ENCODE measurements around the gene CCPG1. TPM values are rescaled to one million over a fixed set of nuclear protein-coding genes. Genes with fewer than 3 reads are reported as not detected.

Gene CCPG1
- total and polyA plus RNA-seq, 2 of the 13 experiments (the other 11 are each of a cell fraction or from before 2014, with no cell fraction given), result 16.1 to 19.5 TPM

GRCh38 chr15:55408012-55408928 lies at the start of gene CCPG1, which contains the start of gene PIERCE2 (continued):
- TF ChIP-seq NR3C1 (CRISPR knock-in tag; IDR thresholded peaks at IDR 0.05) (no peak), ZNF589 (CRISPR knock-in tag; conservative IDR thresholded peaks at IDR 0.05) (no peak), FOXP1 (IDR thresholded peaks at IDR 0.05) (no peak), FOXP1 (CRISPR knock-in tag; IDR thresholded peaks at IDR 0.05) (no peak), ZNF574 (CRISPR knock-in tag; IDR thresholded peaks at IDR 0.05) (peak; percentile 75), ZNF317 (CRISPR knock-in tag; IDR thresholded peaks at IDR 0.05) (peak; percentile 57; the same call in 1 of the 2 replicates), IRF2 (CRISPR knock-in tag; IDR thresholded peaks at IDR 0.05) (peak; percentile 70; the same call in 1 of the 2 replicates), RFX3 (CRISPR knock-in tag; IDR thresholded peaks at IDR 0.05) (peak; percentile 91), ZNF710 (CRISPR knock-in tag; IDR thresholded peaks at IDR 0.05; ENCODE audit: borderline replicate concordance) (peak; percentile 74; the same call in 1 of the 2 replicates), ATF5 (CRISPR knock-in tag; IDR thresholded peaks at IDR 0.05; ENCODE audit: low read depth) (no peak), SAP130 (CRISPR knock-in tag; IDR thresholded peaks at IDR 0.05; ENCODE audit: low read depth) (peak; percentile 94), ATF7 (IDR thresholded peaks at IDR 0.05) (no peak), ATF7 (CRISPR knock-in tag; IDR thresholded peaks at IDR 0.05) (peak; percentile 65; the same call in 1 of the 2 replicates), POLR2G (IDR thresholded peaks at IDR 0.05; ENCODE audit: low read depth, low read length) (peak; percentile 75), ZNF547 (CRISPR knock-in tag; IDR thresholded peaks at IDR 0.05) (peak; percentile 85), PAWR (CRISPR knock-in tag; IDR thresholded peaks at IDR 0.05; ENCODE audit: borderline replicate concordance) (no peak), ZNF780A (CRISPR knock-in tag; IDR thresholded peaks at IDR 0.05) (no peak), PLSCR1 (CRISPR knock-in tag; IDR thresholded peaks at IDR 0.05; ENCODE audit: borderline replicate concordance) (no peak), PAXIP1 (CRISPR knock-in tag; conservative IDR thresholded peaks at IDR 0.05) (peak; percentile 37; the same call in 1 of the 2 replicates), FOXO1 (CRISPR knock-in tag; IDR thresholded peaks at IDR 0.05) (peak; percentile 25; the same call in 1 of the 2 replicates)

Measured in HepG2 (cell line).